GM21529 (cell line): ENCODE data around the gene SAMD13.

Source experiments
- ATAC-seq: cut with Tn5 transposase; IDR thresholded peaks from one replicate; pipeline ENCODE4 v1.9.1; 2021; ENCODE audit not compliant: unreplicated experiment

The SAMD13 gene

GRCh38 chr1:84301004-84301784 is at the start of gene SAMD13:
TSS of gene SAMD13 (plus strand) at chr1:84301708. CDS start at chr1:84303235, 1,527 bp downstream.
- peak; percentile 27 for ATAC-seq

- no peak for ATAC-seq
Measured at GRCh38 chr1:84253036-84253435, 48.5 kb upstream of the SAMD13 start.

- ATAC-seq: no peak
Measured at GRCh38 chr1:84253891-84254290, 47.6 kb upstream of the SAMD13 start.

- no peak for ATAC-seq
Measured at GRCh38 chr1:84254703-84255238, 46.7 kb upstream of the SAMD13 start.

- no peak for ATAC-seq
Measured at GRCh38 chr1:84255582-84255981, 45.9 kb upstream of the SAMD13 start.

- ATAC-seq: no peak
Measured at GRCh38 chr1:84257617-84258016, 43.9 kb upstream of the SAMD13 start.

- no peak for ATAC-seq
Measured at GRCh38 chr1:84259376-84259775, 42.1 kb upstream of the SAMD13 start.

GRCh38 chr1:84259989-84260388 is 41.5 kb upstream of the SAMD13 start:
- ATAC-seq: no peak

GRCh38 chr1:84260852-84261518 is 40.5 kb upstream of the SAMD13 start:
- no peak for ATAC-seq

GRCh38 chr1:84264961-84265360 is 36.5 kb upstream of the SAMD13 start:
- no peak for ATAC-seq

- ATAC-seq: no peak
Measured at GRCh38 chr1:84265867-84266266, 35.6 kb upstream of the SAMD13 start.

GRCh38 chr1:84266748-84267147 is 34.8 kb upstream of the SAMD13 start:
- ATAC-seq: no peak

- ATAC-seq: no peak
Measured at GRCh38 chr1:84267476-84267875, 34.0 kb upstream of the SAMD13 start.

GRCh38 chr1:84268346-84268745 is 33.2 kb upstream of the SAMD13 start:
- no peak for ATAC-seq

GRCh38 chr1:84269306-84269705 is 32.2 kb upstream of the SAMD13 start:
- no peak for ATAC-seq

GRCh38 chr1:84271441-84272151 is 29.9 kb upstream of the SAMD13 start:
- ATAC-seq: peak; percentile 98

- no peak for ATAC-seq
Measured at GRCh38 chr1:84272401-84272800, 29.1 kb upstream of the SAMD13 start.

GRCh38 chr1:84277343-84278059 is 24.0 kb upstream of the SAMD13 start:
- ATAC-seq: no peak

GRCh38 chr1:84278905-84279304 is 22.6 kb upstream of the SAMD13 start:
- ATAC-seq: no peak

GRCh38 chr1:84280912-84281311 is 20.6 kb upstream of the SAMD13 start:
- no peak for ATAC-seq

GRCh38 chr1:84282780-84283333 is 18.7 kb upstream of the SAMD13 start:
- ATAC-seq: no peak
